Esophagus squamous epithelium (tissue), 4 donors: ENCODE data around the gene SESTD1.

ENCODE experiments used
- CTCF ChIP-seq, 6 experiments: fragments of 450-650 bp in 4 of 6; fragments of 200-600 bp in 2 of 6; sonication (generic) in 2 of 6; IDR thresholded peaks; one replicate each; pipeline ENCODE4 v1.5.1; 2016 to 2019; ENCODE audit warnings: antibody characterized with exemption in 6 of 6, mild to moderate bottlenecking in 4 of 6, moderate library complexity in 4 of 6
- POLR2A ChIP-seq, 4 donors: fragments of 450-650 bp; IDR thresholded peaks; one replicate each; pipeline ENCODE4 v1.6.1; 2017; ENCODE audit warnings: antibody characterized with exemption in 4 of 4, mild to moderate bottlenecking in 4 of 4, moderate library complexity in 3 of 4

GRCh38 chr2:179226961-179227259 lies 37.7 kb downstream of the SESTD1 start:
- TF ChIP-seq POLR2A (IDR thresholded peaks at IDR 0.05): no peak
- TF ChIP-seq CTCF (IDR thresholded peaks at IDR 0.05): no peak
